Anterior cingulate cortex (tissue), 58 donors: ENCODE measurements around the gene TNFAIP1.
"Not testable (repeated sequence)": the region's sequence is repeated elsewhere in the genome, so short reads cannot be mapped to it uniquely, and the experiment has no call there.

Source experiments
- DNase-seq, 58 donors: peaks; one replicate each; lab custom pipeline; 2025; lab: John Stamatoyannopoulos, UW

TNFAIP1 gene, protein sequence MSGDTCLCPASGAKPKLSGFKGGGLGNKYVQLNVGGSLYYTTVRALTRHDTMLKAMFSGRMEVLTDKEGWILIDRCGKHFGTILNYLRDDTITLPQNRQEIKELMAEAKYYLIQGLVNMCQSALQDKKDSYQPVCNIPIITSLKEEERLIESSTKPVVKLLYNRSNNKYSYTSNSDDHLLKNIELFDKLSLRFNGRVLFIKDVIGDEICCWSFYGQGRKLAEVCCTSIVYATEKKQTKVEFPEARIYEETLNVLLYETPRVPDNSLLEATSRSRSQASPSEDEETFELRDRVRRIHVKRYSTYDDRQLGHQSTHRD

DNA sequence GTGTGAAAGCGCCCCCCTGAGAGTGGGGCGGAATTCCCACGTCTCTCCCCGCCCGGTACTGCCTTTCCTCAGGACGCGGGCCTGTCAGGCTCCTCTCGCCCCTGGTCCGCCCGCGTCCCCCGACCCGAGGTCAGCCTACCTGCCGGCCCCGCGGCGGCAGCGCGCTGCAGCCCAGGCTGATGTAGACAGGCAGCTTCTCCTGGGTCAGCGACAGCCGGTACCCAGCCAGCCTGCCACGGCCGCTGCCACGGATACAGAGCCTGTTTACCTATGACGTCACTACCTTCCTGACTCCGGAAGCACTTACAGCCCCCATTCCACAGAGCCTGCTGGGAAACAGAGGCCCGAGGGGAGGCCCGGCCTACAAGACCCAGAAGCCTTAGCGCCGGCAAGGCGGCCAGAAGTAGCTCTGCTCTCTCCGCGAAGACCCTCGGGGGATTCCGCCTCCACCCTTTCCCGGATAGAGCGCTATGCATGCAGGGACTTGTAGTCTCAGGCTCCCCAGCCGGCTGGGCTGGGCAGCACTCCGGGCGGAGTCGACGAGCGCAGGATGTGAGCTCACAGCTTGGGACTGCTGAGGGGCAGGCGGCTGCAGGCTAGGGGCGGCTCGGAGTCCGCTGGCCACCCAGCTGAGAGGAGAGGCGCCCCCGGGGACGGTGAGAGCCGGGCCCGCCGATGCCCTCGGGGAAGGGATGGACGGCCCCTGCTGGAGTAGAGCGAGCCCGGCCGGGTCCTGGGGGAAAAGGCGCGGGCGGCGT lies at the start of gene TNFAIP1, which contains the start of gene IFT20:
Gene TNFAIP1, plus strand, starts transcription at position 561 of the 758 bp plus-strand sequence. CDS start 3,761 bp downstream, outside the sequence.
Gene IFT20, minus strand, starts transcription at position 272 of the 758 bp plus-strand sequence. CDS start 3,487 bp downstream, outside the sequence.
- peak; percentile 91 to 100 (median 99) for DNase-seq

DNA sequence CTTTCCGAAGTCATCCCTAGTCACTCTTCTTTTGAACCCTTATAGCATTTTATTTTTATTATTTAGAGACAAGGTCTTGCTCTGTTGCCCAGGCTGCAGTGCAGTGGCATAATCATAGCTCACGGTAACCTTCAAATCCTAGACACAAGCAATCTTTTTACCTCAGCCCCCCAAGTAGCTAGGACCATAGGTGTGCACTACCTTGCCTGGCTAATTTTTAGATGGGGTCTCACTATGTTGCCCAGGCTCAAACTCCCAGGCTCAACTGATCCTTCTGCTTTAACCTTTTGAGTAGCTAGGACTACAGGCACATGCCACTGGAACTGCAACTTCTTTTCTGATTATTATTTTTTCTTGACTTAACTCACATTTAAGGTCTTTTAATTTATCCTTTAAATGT lies 49.6 kb upstream of the TNFAIP1 start:
- no peak for DNase-seq

DNA sequence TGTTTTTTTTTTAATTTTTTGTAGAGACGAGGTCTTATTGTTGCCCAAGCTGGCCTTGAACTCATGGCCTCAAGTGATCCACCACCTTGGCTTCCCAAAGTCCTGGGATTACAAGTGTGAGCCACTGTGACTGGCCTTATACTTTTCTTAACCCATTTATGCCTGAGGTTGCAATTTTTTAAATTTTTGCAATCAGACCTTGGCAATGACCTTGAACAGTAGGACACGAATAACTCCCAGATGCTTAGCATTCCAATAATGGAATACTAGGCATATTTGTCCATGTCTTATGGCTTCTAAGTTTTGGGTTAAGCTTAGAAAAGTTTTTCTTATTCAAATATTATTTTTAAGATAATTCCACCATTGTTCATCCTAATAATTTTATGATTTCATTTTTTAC lies 44.9 kb upstream of the TNFAIP1 start:
- no peak for DNase-seq

DNA sequence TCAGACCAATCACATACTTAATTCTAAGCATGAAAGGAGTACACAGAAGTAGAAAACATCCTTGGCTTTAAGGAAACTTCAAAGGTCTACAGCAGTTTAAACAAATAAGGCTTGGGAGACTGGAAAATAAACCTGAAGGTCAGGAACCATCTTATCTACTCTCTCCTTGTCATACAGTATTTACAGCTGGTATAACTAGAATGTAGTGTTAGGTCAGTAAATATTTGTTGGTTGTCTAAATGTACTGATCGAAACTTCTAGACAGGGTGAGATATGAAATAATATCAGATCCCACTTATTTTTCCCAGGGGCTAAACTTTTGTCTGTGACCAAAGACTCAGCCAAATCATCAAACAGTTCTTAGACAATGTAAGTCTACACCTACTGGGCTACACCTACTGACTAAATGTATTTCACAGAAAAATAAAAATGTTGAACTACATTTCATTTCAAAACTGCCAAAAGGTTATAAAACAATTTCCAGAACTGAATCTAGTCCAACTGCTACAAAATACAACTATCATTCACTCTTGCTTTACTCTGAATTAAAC lies 43.7 kb upstream of the TNFAIP1 start:
- no peak for DNase-seq

DNA sequence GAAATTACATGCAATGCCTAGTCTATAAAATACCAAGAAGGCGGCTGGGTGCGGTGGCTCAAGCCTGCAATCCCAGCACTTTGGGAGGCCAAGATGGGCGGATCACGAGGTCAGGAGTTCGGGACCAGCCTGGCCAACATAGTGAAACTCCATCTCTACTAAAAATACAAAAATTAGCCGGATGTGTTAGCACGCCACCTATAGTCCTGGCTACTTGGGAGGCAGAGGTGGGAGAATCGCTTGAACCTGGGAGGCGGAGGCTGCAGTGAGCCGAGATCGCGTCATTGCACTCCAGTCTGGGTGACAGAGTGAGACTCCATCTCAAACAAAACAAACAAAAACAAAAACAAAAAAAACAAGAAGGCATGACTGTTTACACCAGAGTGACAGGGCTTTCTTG lies 42.7 kb upstream of the TNFAIP1 start:
- DNase-seq: not testable (repeated sequence)

DNA sequence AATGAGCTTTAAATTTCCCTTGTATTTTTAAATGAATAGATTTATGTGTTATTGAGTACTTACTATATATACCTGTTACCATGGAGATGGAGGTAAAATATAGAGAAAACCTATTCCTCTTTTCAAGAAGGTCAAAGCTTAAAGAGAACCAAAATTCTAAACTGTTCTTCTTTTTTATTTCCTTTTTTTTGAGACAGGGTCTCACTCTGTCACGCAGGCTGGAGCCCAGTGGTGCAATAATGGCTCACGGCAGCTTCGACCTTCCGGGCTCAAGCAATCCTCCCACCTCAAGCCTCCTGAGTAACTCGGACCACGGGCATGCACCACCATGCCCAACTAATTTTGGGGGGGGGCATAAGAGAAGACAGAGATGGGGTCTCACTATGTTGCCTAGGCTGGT lies 41.6 kb upstream of the TNFAIP1 start:
- no peak for DNase-seq

DNA sequence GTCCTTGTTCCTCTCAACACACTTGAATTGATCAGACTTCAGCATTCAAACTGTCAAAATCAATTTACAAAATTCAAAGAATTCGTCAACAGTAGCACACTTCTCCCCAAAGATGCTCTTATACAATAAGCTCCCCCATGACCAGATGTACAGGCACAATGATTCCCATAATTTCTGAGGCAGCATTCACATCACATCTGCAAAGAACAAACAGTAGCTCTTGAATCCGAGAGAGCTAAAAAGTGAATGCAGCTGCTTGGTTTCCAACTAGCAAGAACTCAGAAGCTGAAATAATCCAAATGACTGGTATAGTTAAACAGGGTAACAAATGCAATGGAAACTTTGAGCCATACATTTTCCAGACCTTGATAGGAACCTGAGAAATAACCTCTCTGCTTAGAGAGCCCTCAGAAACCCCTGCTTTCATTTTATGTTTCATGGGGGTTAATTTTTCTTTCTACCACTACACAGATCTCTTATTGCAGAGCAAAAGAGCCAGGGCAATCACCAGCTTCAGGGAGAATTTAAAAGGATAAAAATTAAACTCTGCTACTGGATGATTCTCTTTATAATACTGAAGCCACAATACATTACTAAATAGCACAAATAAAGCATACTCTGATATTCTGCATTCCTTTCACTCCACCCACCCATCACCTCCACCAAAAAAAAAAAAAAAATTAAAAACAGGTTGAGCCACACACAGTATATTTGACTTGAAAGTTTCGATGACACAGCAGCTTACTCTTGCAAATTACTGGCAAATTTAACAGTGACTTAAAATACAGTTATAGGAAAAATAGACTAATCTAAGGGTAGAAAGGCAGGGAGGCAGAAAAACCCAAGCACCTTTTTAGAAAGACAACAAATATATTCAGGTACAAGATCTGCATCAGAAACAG lies 39.6 kb upstream of the TNFAIP1 start:
- DNase-seq: peak in 1 of 58 donors; percentile 22

DNA sequence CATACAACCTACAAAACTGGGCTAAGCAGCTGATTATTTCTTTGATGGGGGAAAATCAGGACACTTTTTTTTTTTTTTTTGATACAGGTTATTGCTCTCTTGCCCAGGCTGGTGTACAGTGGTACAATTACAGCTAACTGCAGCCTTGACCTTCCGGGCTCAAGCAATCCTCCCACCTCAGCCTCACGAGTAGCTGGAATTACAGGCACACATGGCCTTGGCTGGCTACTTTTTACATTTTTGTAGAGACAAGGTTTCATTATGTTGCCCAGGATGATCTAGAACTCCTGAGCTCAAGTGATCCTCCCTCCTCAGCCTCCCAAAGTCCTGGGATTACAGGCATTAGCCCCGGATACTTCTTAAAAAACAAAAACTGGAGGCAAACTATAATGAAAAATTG lies 37.1 kb upstream of the TNFAIP1 start:
- DNase-seq: no peak

DNA sequence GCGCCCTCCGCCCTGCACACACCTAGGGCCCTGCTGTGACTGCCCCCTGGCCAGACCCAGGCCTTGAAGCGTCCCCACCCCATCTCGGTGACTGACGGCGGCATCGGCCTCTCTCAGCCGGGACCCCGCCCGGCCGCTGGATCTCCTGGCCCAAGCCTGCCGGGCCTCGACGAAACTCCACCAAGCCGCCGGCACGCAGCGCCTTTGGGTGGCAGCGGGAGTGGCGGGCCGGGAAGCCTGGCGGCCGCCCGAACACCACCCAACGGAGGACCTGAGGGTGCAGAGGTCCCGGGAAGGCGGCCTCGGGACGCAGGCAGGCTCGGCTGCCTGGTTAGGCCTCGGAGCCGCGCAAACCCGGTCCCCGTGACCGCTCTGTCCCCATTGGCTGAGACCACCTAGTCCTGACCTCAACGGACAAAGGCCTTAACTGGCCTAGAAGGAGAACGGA lies 28.6 kb upstream of the TNFAIP1 start:
- DNase-seq: no peak

DNA sequence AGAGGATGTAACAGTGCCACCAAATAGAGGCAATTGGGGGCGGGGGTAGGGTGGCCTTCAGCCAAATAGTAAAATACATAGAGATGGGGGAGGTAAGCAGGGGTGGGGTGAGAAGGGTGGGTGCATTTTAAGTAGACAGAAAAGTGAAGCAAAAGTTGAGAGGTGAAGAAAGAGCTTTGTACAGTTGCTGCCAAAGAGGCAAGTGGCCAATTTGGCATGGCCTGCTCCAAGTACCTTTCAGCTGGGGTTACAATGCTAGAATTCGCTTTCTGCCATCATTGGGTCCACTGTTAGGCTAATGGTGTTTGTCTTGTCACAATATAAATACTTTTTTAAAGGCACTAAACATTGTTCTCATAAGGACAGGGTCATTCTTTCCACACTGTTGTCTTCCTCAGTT lies 21.7 kb upstream of the TNFAIP1 start:
- DNase-seq: no peak

DNA sequence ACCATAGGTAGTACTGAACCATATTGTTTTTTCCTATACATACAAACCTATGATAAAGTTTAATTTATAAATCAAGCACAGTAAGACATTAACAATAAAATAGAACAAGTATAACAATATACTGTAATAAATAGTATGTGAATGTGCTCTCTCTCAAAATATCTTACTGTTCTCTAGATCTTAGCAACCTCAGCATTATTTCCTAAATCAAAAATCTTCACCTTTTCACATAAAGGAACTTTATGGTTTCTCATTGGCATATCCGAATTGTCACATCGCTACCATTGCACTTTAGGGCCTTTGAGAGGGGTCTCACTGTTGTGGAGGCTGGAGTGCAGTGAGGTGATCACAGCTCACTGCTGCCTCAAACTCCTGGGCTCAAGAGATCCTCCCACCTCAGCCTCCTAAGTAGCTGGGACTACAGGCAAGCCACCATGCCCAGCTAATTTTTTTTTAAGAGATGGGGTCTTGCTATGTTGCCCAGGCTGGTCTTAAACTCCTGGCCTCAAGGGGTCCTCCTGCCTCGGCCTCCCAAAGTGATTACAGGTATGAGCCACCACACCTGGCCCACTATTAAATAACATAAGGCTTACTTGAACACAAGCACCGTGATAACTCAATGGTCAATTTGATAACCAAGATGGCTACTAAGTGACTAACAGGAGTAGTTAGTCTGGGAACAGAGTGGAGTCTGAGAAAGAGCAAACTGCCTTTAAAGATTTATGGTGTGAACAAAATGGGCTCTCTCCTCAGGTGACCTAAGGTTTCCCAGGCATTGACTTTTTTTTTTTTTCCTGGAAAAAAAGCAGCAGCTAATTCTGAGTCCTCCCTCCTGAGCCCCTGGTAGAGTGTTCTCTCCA lies 19.5 kb upstream of the TNFAIP1 start:
- DNase-seq: no peak

DNA sequence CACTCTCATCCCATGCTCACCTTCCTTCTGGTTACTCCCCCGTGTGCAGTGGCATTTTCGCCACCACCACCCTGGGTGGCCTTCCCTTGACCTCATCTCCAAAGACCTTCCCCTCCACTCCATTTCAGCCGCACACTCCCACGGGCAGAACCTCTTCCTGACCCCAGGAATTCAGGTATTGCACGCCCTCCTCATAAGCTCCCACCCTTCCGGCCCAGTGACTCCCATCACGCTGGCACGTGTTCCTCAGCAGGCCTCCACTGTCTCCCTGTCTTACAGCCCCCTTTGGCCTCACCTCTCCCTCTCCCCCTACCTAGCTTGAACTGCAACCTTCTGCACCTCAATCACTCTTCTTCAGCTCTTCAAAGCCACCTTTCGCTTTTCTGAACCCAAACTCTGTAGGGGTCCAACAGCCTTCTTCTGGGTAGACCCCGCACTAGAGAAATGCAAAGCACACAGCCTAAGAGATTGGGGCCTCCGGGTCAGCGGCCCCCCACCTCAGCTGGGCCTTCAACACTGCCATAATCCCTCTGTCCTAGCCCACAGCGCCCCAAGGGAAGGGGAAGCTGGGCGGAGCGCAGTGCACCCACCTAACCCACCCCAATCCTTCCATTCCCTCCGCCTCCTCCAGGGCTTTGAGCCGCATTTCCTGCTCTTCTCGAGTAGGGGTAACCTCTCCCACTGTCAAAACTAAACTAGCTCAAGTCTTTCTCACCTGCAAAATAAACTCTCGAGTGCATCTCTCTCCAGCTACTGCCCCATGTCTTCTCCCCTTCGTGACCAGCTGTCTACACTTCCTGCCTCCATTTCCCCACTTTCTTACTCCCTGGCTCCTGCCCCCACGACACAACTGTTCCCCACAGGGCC lies 18.2 kb upstream of the TNFAIP1 start:
- DNase-seq: no peak

DNA sequence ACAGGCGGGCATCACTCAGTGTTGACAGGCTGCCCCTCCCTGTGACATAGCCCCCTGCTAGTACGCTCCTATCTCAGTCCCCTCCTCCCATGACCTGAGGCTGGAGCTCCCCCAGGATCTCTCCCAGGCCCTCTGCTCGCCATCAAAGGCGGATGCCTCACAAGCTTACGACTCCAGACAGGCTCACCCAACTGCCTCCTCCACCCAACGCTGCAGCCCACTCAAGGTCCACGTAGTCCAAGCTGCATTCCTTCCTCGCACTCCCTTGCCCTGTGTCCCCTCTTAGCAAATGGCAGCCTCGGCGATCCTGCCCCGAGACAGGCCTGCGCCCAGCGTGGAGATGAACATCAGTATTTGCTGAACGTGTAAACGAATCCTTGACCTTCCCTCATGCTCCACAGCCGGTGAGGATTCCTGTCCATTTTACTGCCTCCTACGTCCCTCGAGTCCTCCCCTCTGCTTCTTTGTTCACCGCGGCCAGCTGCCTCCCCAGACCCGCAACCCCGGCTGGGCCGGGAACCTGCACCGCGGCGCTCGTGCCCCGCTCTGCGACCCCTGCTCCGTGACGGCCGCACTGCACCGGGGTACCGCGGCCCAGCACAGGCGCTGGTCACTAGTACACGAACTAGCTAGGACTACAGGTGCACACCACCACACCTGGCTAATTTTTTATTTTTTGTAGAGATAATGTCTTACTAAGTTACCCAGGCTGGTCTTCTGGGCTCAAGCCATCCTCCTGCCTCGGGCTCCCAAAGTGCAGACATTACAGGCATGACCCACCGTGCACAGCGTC lies 17.4 kb upstream of the TNFAIP1 start:
- no peak for DNase-seq

DNA sequence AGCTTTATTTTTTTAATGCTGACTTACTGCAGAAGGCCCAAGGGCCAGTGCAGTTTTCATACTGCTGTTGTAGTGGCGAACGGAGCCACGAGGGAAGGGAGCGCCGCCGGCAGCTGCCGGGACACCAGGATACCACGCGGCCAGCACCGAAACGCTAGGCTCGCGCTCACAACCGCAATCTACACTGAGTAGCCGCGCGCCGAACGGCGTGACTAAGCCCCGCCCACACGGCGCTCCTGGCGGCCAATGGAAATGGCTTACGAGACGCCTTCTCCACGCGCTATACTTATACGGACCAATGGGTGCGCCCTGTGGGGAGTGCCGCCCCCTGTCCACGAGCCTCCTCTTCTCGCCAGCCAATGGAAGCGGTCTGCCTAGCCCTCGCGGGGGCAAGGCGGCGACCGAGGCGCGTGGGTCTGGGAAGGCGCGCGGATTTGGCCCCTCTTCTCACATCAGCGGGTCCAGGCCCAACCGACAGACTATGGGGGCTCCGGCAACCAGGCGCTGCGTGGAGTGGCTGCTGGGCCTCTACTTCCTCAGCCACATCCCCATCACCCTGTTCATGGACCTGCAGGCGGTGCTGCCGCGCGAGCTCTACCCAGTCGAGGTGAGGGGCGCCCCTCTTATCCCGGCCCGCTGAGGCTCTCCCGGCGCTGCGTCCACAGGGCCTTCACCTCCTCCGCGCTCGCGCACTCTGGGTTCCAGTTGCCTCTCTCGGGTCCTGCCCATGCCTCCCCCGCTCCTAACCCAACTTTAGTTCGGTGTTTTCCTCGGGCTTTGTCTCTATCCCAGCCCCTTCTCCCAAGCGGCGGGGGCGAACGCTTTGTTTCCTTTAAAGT lies 16.6 kb upstream of the TNFAIP1 start, which contains the start of gene TMEM97:
Gene TMEM97, plus strand, starts transcription at position 442 of the 839 bp plus-strand sequence. Its CDS starts 40 bp downstream, at position 482.
- DNase-seq: peak; percentile 71 to 98 (median 94)

DNA sequence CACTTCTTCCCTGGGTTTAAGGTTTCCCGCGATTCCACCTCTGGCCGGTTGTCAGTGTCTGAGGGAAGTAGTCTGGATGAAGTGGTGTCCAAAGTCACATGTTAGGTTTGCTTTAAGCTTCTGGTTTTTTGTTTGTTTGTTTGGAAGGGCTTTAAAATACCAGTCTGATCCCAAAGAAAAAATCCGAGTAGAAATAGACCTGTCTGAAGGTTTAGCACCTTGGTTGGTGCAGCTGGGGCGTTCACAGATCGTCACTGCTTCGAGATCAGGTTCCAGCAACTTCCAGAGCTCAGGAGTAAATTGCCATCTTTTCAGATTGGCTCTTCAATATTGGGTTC lies 16.0 kb upstream of the TNFAIP1 start:
- no peak for DNase-seq

DNA sequence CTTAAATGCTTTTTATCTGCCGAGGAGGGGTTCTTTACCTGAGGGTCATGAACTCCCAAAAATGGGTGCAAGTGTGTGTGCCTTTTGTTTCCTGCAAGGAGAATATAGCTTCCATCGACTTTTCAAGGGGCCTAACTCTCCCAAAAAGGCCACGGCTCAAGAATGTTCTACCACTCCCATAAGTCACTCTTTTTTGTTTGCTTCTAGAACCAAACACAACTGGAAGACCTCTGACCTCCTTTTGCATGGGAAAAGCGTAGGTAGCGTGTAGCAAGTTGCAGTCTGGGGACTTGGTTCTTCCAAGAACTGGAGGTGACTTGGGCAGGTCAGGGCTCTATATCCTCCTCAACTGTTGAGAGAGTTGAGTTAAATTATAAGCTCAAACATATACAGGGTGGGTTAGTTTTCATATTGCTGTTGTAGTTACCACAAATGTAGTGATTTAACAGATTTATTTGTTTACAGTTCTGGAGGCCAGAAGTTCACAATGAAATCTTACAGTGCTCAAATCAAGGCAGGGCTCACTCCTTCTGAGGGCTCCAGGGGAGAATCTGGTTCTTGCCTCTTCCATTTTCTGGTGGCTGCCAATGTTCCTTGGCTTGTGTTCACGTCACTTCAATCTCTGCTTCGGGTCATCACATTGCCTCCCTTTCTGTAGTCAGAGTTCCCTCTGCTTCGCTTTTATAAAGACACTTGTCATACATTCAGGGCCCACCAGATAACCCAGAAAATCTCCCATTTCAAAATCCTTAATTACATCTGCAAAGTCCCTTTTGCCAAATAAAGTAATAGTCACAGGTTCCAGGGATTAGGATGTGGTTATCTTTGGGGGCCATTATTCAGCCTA lies 15.1 kb upstream of the TNFAIP1 start:
- DNase-seq: no peak
